Measurements from ENCODE around the gene NSD2. TPM values are rescaled to one million over a fixed set of nuclear protein-coding genes. Genes with fewer than 3 reads are reported as not detected.
A peak's percentile ranks its signal among the peaks of the same experiment; 100 is the strongest.

Gene NSD2
- total and polyA plus RNA-seq, 5 donors from 2014 or later, result 5.9 to 95.8 (median 7.3) TPM

- no peak overlapping the region for H3K4me3 Mint-ChIP-seq
- no peaks in the 10 kb centered on the region for H3K27me3 ChIP-seq (ENCODE audit: control insufficient read depth, insufficient read depth, low read length)
- no peaks in the 10 kb centered on the region for H3K9me3 Mint-ChIP-seq
- H3K27me3 Mint-ChIP-seq, result no peaks in the 10 kb centered on the region
- no peaks in the 10 kb centered on the region for H3K9me3 ChIP-seq (ENCODE audit: control insufficient read depth in 2 of 2, low read length in 2 of 2)
- H3K4me1 Mint-ChIP-seq, result no peaks in the 10 kb centered on the region
- peaks cover 26% of the 10 kb centered on the region for H3K36me3 Mint-ChIP-seq
- no peak overlapping the region for H3K27ac ChIP-seq (ENCODE audit: insufficient read depth, low read length, poor library complexity, severe bottlenecking)
- ATAC-seq (ENCODE audit: low read depth in 2 of 2) (no peak), DNase-seq (no peak)
- H3K27ac Mint-ChIP-seq, result no peak overlapping the region
- H3K4me1 ChIP-seq (ENCODE audit: control insufficient read depth, insufficient read depth, low read length, poor library complexity, severe bottlenecking), result no peaks in the 10 kb centered on the region
- no peak overlapping the region for H3K4me3 ChIP-seq (ENCODE audit: low read depth, low read length)
- H3K36me3 ChIP-seq (ENCODE audit: control insufficient read depth, insufficient read depth, low read length), result peaks cover 57% of the 10 kb centered on the region
Measured at GRCh38 chr4:1939664-1940509, 68.7 kb downstream of the NSD2 start.

GRCh38 chr4:1940566-1940965 lies 69.4 kb downstream of the NSD2 start:
- Histone ChIP-seq H3K4me3 (ENCODE audit: low read depth, low read length) (no peak overlapping the region), H3K36me3 (ENCODE audit: control insufficient read depth, insufficient read depth, low read length) (peaks cover 51% of the 10 kb centered on the region), H3K27me3 (ENCODE audit: control insufficient read depth, insufficient read depth, low read length) (no peaks in the 10 kb centered on the region), H3K9me3 (ENCODE audit: control insufficient read depth in 2 of 2, low read length in 2 of 2) (no peaks in the 10 kb centered on the region), H3K4me1 (ENCODE audit: control insufficient read depth, insufficient read depth, low read length, poor library complexity, severe bottlenecking) (no peaks in the 10 kb centered on the region), H3K27ac (ENCODE audit: insufficient read depth, low read length, poor library complexity, severe bottlenecking) (no peak overlapping the region)
- no peaks in the 10 kb centered on the region for H3K4me1 Mint-ChIP-seq
- H3K27ac Mint-ChIP-seq, result peak overlapping the region in 1 of 3 donors; percentile 20
- no peaks in the 10 kb centered on the region for H3K27me3 Mint-ChIP-seq
- no peak overlapping the region for H3K4me3 Mint-ChIP-seq
- no peaks in the 10 kb centered on the region for H3K9me3 Mint-ChIP-seq
- no peak for ATAC-seq (ENCODE audit: low read depth in 2 of 2)
- H3K36me3 Mint-ChIP-seq, result peaks cover 29% of the 10 kb centered on the region
- DNase-seq, result no peak

- Histone ChIP-seq H3K27ac (ENCODE audit: insufficient read depth, low read length, poor library complexity, severe bottlenecking) (no peak overlapping the region), H3K27me3 (ENCODE audit: control insufficient read depth, insufficient read depth, low read length) (no peaks in the 10 kb centered on the region), H3K36me3 (ENCODE audit: control insufficient read depth, insufficient read depth, low read length) (peaks cover 50% of the 10 kb centered on the region), H3K4me1 (ENCODE audit: control insufficient read depth, insufficient read depth, low read length, poor library complexity, severe bottlenecking) (no peaks in the 10 kb centered on the region), H3K4me3 (ENCODE audit: low read depth, low read length) (no peak overlapping the region), H3K9me3 (ENCODE audit: control insufficient read depth in 2 of 2, low read length in 2 of 2) (no peaks in the 10 kb centered on the region)
- no peak for ATAC-seq (ENCODE audit: low read depth in 2 of 2)
- H3K27me3 Mint-ChIP-seq, result no peaks in the 10 kb centered on the region
- H3K4me3 Mint-ChIP-seq, result peak overlapping the region in 1 of 4 donors; percentile 38
- H3K36me3 Mint-ChIP-seq, result peaks cover 27% of the 10 kb centered on the region
- no peak for DNase-seq
- H3K4me1 Mint-ChIP-seq, result no peaks in the 10 kb centered on the region
- H3K9me3 Mint-ChIP-seq, result no peaks in the 10 kb centered on the region
- no peak overlapping the region for H3K27ac Mint-ChIP-seq
Measured at GRCh38 chr4:1943928-1944327, 72.7 kb downstream of the NSD2 start.

DNA sequence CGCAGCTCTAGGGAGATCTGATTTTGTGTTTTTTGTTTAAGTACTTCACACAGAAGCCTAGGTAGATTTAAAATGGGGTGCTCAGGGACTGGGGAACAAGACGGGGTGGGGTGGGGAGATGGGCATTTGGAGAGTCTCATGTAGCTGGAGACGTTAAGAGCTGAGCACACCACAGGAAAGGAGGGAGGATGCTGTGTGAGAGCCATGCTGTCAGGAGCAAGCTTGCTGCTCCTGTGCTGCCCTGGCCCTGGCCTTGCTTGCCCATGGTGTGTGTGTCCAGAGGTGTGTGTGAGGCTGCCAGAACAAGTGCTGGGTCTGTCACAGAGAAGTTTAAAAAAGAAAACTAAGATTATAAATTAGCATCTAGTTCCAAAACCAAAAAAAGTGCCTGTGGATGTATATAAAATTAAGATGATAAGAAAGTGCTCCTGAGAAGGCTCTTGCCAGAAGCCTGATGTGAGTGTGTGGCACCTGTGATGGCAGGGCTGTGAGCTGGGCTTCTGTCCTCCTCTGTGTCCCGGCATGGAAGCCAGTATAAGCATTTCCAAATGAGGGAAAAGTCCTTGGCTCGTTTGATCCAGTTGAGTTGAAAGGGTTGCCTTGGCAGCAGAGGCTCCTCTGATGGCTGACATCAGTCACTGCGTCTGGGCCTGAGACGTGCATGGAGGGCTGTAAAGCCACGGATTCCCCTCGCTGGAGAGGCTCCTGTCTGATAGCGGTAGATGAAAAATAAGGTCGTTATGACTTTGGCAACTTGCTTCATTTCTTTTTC lies 74.1 kb downstream of the NSD2 start:
- Mint-ChIP-seq H3K27ac (no peak overlapping the region), H3K4me3 (no peak overlapping the region), H3K36me3 (peaks cover 21% of the 10 kb centered on the region), H3K4me1 (no peaks in the 10 kb centered on the region), H3K9me3 (no peaks in the 10 kb centered on the region), H3K27me3 (no peaks in the 10 kb centered on the region)
- Histone ChIP-seq H3K36me3 (ENCODE audit: control insufficient read depth, insufficient read depth, low read length) (peaks cover 42% of the 10 kb centered on the region), H3K4me1 (ENCODE audit: control insufficient read depth, insufficient read depth, low read length, poor library complexity, severe bottlenecking) (no peaks in the 10 kb centered on the region), H3K9me3 (ENCODE audit: control insufficient read depth in 2 of 2, low read length in 2 of 2) (no peaks in the 10 kb centered on the region), H3K27ac (ENCODE audit: insufficient read depth, low read length, poor library complexity, severe bottlenecking) (no peak overlapping the region), H3K4me3 (ENCODE audit: low read depth, low read length) (no peak overlapping the region), H3K27me3 (ENCODE audit: control insufficient read depth, insufficient read depth, low read length) (no peaks in the 10 kb centered on the region)
- ATAC-seq (ENCODE audit: low read depth in 2 of 2) (no peak), DNase-seq (no peak)

- Histone ChIP-seq H3K27ac (ENCODE audit: insufficient read depth, low read length, poor library complexity, severe bottlenecking) (no peak overlapping the region), H3K4me3 (ENCODE audit: low read depth, low read length) (no peak overlapping the region), H3K36me3 (ENCODE audit: control insufficient read depth, insufficient read depth, low read length) (peaks cover 37% of the 10 kb centered on the region), H3K9me3 (ENCODE audit: control insufficient read depth in 2 of 2, low read length in 2 of 2) (no peaks in the 10 kb centered on the region), H3K27me3 (ENCODE audit: control insufficient read depth, insufficient read depth, low read length) (no peaks in the 10 kb centered on the region), H3K4me1 (ENCODE audit: control insufficient read depth, insufficient read depth, low read length, poor library complexity, severe bottlenecking) (no peaks in the 10 kb centered on the region)
- no peak for DNase-seq
- Mint-ChIP-seq H3K36me3 (peaks cover 19% of the 10 kb centered on the region), H3K27me3 (no peaks in the 10 kb centered on the region), H3K4me3 (no peak overlapping the region), H3K9me3 (no peaks in the 10 kb centered on the region), H3K27ac (no peak overlapping the region), H3K4me1 (no peaks in the 10 kb centered on the region)
- no peak for ATAC-seq (ENCODE audit: low read depth in 2 of 2)
Measured at GRCh38 chr4:1945912-1946311, 74.7 kb downstream of the NSD2 start.

GRCh38 chr4:1948232-1948631 lies 77.0 kb downstream of the NSD2 start:
- H3K27me3 ChIP-seq (ENCODE audit: control insufficient read depth, insufficient read depth, low read length), result no peaks in the 10 kb centered on the region
- no peak for DNase-seq
- no peak overlapping the region for H3K27ac ChIP-seq (ENCODE audit: insufficient read depth, low read length, poor library complexity, severe bottlenecking)
- no peaks in the 10 kb centered on the region for H3K27me3 Mint-ChIP-seq
- H3K4me1 ChIP-seq (ENCODE audit: control insufficient read depth, insufficient read depth, low read length, poor library complexity, severe bottlenecking), result no peaks in the 10 kb centered on the region
- H3K27ac Mint-ChIP-seq, result peak overlapping the region in 2 of 3 donors; percentile 17 to 86
- ATAC-seq (ENCODE audit: low read depth in 2 of 2), result no peak
- no peak overlapping the region for H3K4me3 ChIP-seq (ENCODE audit: low read depth, low read length)
- H3K4me1 Mint-ChIP-seq, result no peaks in the 10 kb centered on the region
- H3K9me3 ChIP-seq (ENCODE audit: control insufficient read depth in 2 of 2, low read length in 2 of 2), result no peaks in the 10 kb centered on the region
- H3K36me3 ChIP-seq (ENCODE audit: control insufficient read depth, insufficient read depth, low read length), result peaks cover 35% of the 10 kb centered on the region
- no peaks in the 10 kb centered on the region for H3K9me3 Mint-ChIP-seq
- no peak overlapping the region for H3K4me3 Mint-ChIP-seq
- peaks cover 13% of the 10 kb centered on the region for H3K36me3 Mint-ChIP-seq

GRCh38 chr4:1948892-1949436 lies 77.8 kb downstream of the NSD2 start:
- peaks cover 37% of the 10 kb centered on the region for H3K36me3 ChIP-seq (ENCODE audit: control insufficient read depth, insufficient read depth, low read length)
- no peaks in the 10 kb centered on the region for H3K27me3 Mint-ChIP-seq
- no peaks in the 10 kb centered on the region for H3K9me3 ChIP-seq (ENCODE audit: control insufficient read depth in 2 of 2, low read length in 2 of 2)
- H3K27me3 ChIP-seq (ENCODE audit: control insufficient read depth, insufficient read depth, low read length), result no peaks in the 10 kb centered on the region
- no peak for ATAC-seq (ENCODE audit: low read depth in 2 of 2)
- peak overlapping the region in 1 of 3 donors; percentile 23 for H3K27ac Mint-ChIP-seq
- no peak overlapping the region for H3K27ac ChIP-seq (ENCODE audit: insufficient read depth, low read length, poor library complexity, severe bottlenecking)
- H3K4me1 Mint-ChIP-seq, result no peaks in the 10 kb centered on the region
- no peak overlapping the region for H3K4me3 Mint-ChIP-seq
- no peak for DNase-seq
- H3K9me3 Mint-ChIP-seq, result no peaks in the 10 kb centered on the region
- H3K36me3 Mint-ChIP-seq, result peaks cover 13% of the 10 kb centered on the region
- no peak overlapping the region for H3K4me3 ChIP-seq (ENCODE audit: low read depth, low read length)
- no peaks in the 10 kb centered on the region for H3K4me1 ChIP-seq (ENCODE audit: control insufficient read depth, insufficient read depth, low read length, poor library complexity, severe bottlenecking)

All from CD4-positive, CD25-positive, alpha-beta regulatory T cell (primary cell).